Fibroblast of villous mesenchyme (primary cell): ENCODE measurements around the gene LSM10. TPM values are rescaled to one million over a fixed set of nuclear protein-coding genes. Genes with fewer than 3 reads are reported as not detected.

ENCODE experiments used
- DNase-seq: peaks from one replicate; pipeline ENCODE4 v3.0.0-alpha.2; 2010; ENCODE audit warnings: low read depth
- H3K4me3 ChIP-seq: 2 replicates; pipeline ENCODE4 v1.5.1; 2011; ENCODE audit warnings: low read depth, mild to moderate bottlenecking, low read length
- CTCF ChIP-seq: IDR thresholded peaks from 2 replicates; pipeline ENCODE4 v1.5.1; 2012; ENCODE audit warnings: low read depth, mild to moderate bottlenecking, low read length; ENCODE audit not compliant: insufficient read depth
- small RNA-seq: library from RNA; depleted of rRNA; stranded (forward); fragments of <200 nt; gene quantifications from one replicate; pipeline ENCODE3, GENCODE V24; 2012
- total RNA-seq: library from RNA; depleted of rRNA; stranded (reverse); fragments of >200 nt; gene quantifications from 2 replicates; pipeline ENCODE4 v1.2.3, GENCODE V29; 2012

LSM10 gene
- total RNA-seq, 1 donor = 6.9 TPM

GRCh38 chr1:36349839-36350238 lies 47.9 kb downstream of the LSM10 start:
- no peak overlapping the region for H3K4me3 ChIP-seq
- DNase-seq = no peak
- no peak for TF ChIP-seq CTCF

DNA sequence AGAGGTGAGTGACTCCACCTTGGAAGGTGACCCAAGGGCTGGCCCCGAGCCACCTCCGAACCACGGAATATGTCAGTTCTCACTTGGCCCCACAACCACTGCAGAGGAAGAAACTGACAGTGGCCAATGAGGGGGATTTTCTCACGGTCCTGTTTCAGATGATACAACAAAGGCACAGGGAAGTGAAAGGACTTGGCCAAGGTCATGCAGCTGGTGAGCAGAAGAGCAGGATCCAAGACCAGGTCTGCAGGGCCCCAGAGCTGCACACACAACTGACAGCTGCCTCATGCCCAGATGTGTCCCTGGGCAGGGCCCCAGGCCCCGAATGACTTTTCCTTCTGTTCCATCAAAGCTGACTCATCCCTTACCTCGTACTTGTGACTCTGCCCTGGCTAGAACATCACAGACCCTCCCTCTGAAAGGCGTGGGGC lies 48.5 kb downstream of the LSM10 start:
- TF ChIP-seq CTCF = no peak
- H3K4me3 ChIP-seq = no peak overlapping the region
- peak; percentile 53 for DNase-seq

- H3K4me3 ChIP-seq = no peak overlapping the region
- TF ChIP-seq CTCF = no peak
Measured at GRCh38 chr1:36346741-36347370, 50.9 kb downstream of the LSM10 start.

GRCh38 chr1:36345353-36345752 lies 52.4 kb downstream of the LSM10 start:
- no peak overlapping the region for H3K4me3 ChIP-seq
- no peak for DNase-seq
- no peak for TF ChIP-seq CTCF

More at GRCh38 chr1:36346741-36347370, 50.9 kb downstream of the LSM10 start:
- no peak for DNase-seq

GRCh38 chr1:36344395-36344680 lies 53.4 kb downstream of the LSM10 start:
- no peak overlapping the region for H3K4me3 ChIP-seq
- DNase-seq = no peak
- no peak for TF ChIP-seq CTCF

DNA sequence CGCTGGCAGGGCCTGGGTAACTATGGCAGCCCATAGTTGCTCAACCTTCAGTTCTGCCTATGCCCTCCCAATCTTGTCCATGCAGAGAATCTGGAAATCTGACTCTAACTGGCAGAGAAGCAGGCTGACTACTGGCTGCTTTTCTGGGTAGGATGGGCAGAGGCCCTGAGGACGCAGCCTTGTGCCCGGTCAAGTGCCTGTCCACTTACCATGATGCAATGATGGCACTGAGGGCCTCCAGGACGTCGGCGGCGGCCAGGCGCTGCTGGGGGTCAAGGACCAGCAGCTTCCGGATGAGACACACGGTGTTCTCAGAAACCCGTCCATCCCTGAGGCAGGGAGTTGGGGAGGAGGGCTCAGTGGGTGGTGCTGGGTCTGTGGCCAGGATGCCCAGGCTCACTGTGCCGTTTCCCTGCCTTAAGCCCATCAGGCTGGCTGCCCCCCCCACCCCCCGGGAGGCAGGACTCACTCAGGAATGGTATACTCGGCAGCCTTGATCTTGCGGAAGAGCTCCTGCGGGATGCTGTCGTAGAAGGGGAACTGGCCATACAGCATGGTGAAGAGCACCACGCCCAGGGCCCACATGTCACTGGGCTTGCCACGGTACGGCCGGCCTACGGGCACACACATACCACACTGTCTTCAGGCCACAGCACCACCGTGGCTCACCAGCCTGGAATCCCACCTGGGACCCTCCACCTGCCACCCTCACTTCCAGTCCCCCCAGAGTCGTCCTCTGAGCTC lies 53.9 kb downstream of the LSM10 start:
- DNase-seq = no peak
- H3K4me3 ChIP-seq = no peak overlapping the region

More for the DNA sequence above, 53.9 kb downstream of the LSM10 start:
- TF ChIP-seq CTCF = no peak

Small RNA genes within 50 kb of the gene (small RNA-seq; reads per million reads assigned to genes)
- not detected for gene RNU4-27P
- gene SNORA63C = 1.1 reads per million, percentile 19 among the genes with 10 or more reads in this experiment

Other genes starting within 250 kb of the LSM10 start
- 94.6 and 102 TPM in 2 replicates for gene TRAPPC3, start 248.4 kb downstream of the LSM10 start, total RNA-seq
- gene MAP7D1, start 241.7 kb downstream of the LSM10 start, total RNA-seq = 142 and 187 TPM in 2 replicates
- 120 and 130 TPM in 2 replicates for gene THRAP3, start 173.5 kb downstream of the LSM10 start, total RNA-seq
- 3.9 and 5.8 TPM in 2 replicates for gene SH3D21, start 91.5 kb downstream of the LSM10 start, total RNA-seq
- 191 and 305 TPM in 2 replicates for gene EVA1B, start 74.3 kb downstream of the LSM10 start, total RNA-seq
- gene STK40, start 12.0 kb downstream of the LSM10 start, total RNA-seq = 17.4 and 24.6 TPM in 2 replicates
- 6.0 and 8.1 TPM in 2 replicates for gene OSCP1, start 52.5 kb upstream of the LSM10 start, total RNA-seq
- 63.5 and 83.8 TPM in 2 replicates for gene MRPS15, start 66.5 kb upstream of the LSM10 start, total RNA-seq
- gene CSF3R, start 85.0 kb upstream of the LSM10 start, total RNA-seq = 0.32 TPM in 1 of 2 replicates, not detected in the other